GM18909 (cell line): ENCODE data around the gene SLC2A9.

Experiments used
- ATAC-seq: cut with Tn5 transposase; IDR thresholded peaks from one replicate; pipeline ENCODE4 v1.9.1; 2021; ENCODE audit warnings: mild to moderate bottlenecking; ENCODE audit not compliant: unreplicated experiment, poor library complexity

Gene SLC2A9

GRCh38 chr4:9969526-9970398 is 51.5 kb downstream of the SLC2A9 start:
- peak; percentile 20 for ATAC-seq

- ATAC-seq, result no peak
Observed at GRCh38 chr4:9968472-9968871, 52.8 kb downstream of the SLC2A9 start.

- no peak for ATAC-seq
Observed at GRCh38 chr4:9964879-9965278, 56.4 kb downstream of the SLC2A9 start.

GRCh38 chr4:9963328-9963727 is 58.0 kb downstream of the SLC2A9 start:
- ATAC-seq, result peak; percentile 19

- ATAC-seq, result peak; percentile 48
Observed at GRCh38 chr4:9962611-9963314, 58.5 kb downstream of the SLC2A9 start.

GRCh38 chr4:9954468-9954867 is 66.8 kb downstream of the SLC2A9 start:
- ATAC-seq, result no peak

- ATAC-seq, result no peak
Observed at GRCh38 chr4:9953089-9953488, 68.2 kb downstream of the SLC2A9 start.

GRCh38 chr4:9952415-9952950 is 68.8 kb downstream of the SLC2A9 start:
- ATAC-seq, result no peak

GRCh38 chr4:9949573-9949972 is 71.7 kb downstream of the SLC2A9 start:
- ATAC-seq, result no peak

GRCh38 chr4:9947168-9948062 is 73.9 kb downstream of the SLC2A9 start:
- ATAC-seq, result no peak

- ATAC-seq, result no peak
Observed at GRCh38 chr4:9946170-9946569, 75.1 kb downstream of the SLC2A9 start.

- no peak for ATAC-seq
Observed at GRCh38 chr4:9944431-9945425, 76.6 kb downstream of the SLC2A9 start.

- ATAC-seq, result no peak
Observed at GRCh38 chr4:9943761-9944160, 77.5 kb downstream of the SLC2A9 start.

- ATAC-seq, result no peak
Observed at GRCh38 chr4:9942921-9943600, 78.2 kb downstream of the SLC2A9 start.

GRCh38 chr4:9942139-9942538 is 79.2 kb downstream of the SLC2A9 start:
- no peak for ATAC-seq

GRCh38 chr4:9940041-9940440 is 81.3 kb downstream of the SLC2A9 start:
- no peak for ATAC-seq

- no peak for ATAC-seq
Observed at GRCh38 chr4:9938933-9939332, 82.4 kb downstream of the SLC2A9 start.

- no peak for ATAC-seq
Observed at GRCh38 chr4:9937078-9937477, 84.2 kb downstream of the SLC2A9 start.
